ENCODE measurements around the gene BCAS3.

Gene BCAS3

DNA sequence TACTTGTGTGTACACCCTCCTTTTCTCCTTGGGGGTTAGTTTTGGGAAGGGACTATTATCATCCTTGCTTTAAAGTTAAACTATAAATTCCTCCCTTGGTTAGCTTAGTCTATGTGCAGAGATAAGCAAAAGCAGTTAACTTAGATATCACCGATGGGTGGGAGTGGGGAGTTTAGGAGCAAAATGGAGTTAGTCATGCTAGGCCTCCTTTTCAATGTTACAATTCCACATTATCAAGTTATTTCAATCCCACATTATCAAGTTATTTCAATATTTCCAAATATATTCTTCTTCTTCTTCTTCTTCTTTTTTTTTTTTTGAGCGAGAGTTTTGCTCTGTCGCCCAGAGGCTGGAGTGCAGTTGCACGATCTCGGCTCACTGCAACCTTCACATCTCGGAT lies 1.7 kb upstream of the BCAS3 start:
- no peak overlapping the region for H3K4me2 ChIP-seq (ENCODE audit: low read length)
- no peaks in the 10 kb centered on the region for H3K27me3 ChIP-seq (ENCODE audit: insufficient read depth, low read length)
- H3K79me2 ChIP-seq (ENCODE audit: insufficient read depth, low read length) = no peaks in the 10 kb centered on the region
- H3F3A ChIP-seq (ENCODE audit: insufficient read depth, low read length) = no peaks in the 10 kb centered on the region
- H2AFZ ChIP-seq (ENCODE audit: low read length) = no peak overlapping the region
- no peaks in the 10 kb centered on the region; the same call in 1 of the 2 replicates for H3K36me3 ChIP-seq (ENCODE audit: insufficient read depth, low read length)
- H3K4me3 ChIP-seq (ENCODE audit: low read depth, low read length, poor library complexity, severe bottlenecking) = no peak overlapping the region
- no peaks in the 10 kb centered on the region for H3K9me2 ChIP-seq (ENCODE audit: low read depth, low read length)
- H3K9me3 ChIP-seq (ENCODE audit: low read length) = no peaks in the 10 kb centered on the region
- H3K27ac ChIP-seq (ENCODE audit: low read depth, low read length, poor library complexity, severe bottlenecking) = no peak overlapping the region
- no peaks in the 10 kb centered on the region for H4K20me1 ChIP-seq (ENCODE audit: insufficient read depth, low read length)
- H3K4me1 ChIP-seq (ENCODE audit: insufficient read depth, low read length, severe bottlenecking) = peaks cover 16% of the 10 kb centered on the region
- TF ChIP-seq EZH2 (IDR thresholded peaks at IDR 0.05; ENCODE audit: borderline replicate concordance, low read length) = no peak
- TF ChIP-seq, protein P1, sequence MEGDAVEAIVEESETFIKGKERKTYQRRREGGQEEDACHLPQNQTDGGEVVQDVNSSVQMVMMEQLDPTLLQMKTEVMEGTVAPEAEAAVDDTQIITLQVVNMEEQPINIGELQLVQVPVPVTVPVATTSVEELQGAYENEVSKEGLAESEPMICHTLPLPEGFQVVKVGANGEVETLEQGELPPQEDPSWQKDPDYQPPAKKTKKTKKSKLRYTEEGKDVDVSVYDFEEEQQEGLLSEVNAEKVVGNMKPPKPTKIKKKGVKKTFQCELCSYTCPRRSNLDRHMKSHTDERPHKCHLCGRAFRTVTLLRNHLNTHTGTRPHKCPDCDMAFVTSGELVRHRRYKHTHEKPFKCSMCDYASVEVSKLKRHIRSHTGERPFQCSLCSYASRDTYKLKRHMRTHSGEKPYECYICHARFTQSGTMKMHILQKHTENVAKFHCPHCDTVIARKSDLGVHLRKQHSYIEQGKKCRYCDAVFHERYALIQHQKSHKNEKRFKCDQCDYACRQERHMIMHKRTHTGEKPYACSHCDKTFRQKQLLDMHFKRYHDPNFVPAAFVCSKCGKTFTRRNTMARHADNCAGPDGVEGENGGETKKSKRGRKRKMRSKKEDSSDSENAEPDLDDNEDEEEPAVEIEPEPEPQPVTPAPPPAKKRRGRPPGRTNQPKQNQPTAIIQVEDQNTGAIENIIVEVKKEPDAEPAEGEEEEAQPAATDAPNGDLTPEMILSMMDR (IDR thresholded peaks at IDR 0.05; ENCODE audit: low read length) = no peak
- H3K9ac ChIP-seq (ENCODE audit: low read length) = no peak overlapping the region

DNA sequence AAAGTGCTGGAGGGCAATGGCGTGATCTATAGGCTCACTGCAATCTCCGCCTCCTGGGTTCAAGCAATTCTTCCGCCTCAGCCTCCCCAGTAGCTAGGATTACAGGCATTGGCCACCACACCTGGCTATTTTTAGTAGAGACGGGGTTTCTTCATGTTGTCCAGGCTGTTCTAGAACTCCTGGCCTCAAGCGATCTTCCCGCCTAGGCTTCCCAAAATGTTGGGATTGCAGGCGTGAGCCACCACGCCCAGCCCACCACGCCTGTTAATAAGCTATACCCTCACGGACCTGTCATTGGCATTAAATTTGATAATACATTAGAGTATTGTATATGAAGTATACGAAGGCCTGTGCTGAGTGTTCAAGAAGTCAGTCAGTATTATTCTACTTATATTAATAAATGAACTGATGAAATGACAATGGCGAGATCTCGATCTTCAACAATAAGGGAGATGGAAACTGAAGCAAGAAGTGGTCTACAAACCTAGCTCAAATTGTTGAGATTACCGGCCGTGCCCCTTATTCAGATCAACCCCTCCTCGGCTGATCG lies 818 bp upstream of the BCAS3 start:
- Histone ChIP-seq H4K20me1 (ENCODE audit: insufficient read depth, low read length) (no peaks in the 10 kb centered on the region), H3K4me2 (ENCODE audit: low read length) (peak overlapping the region; percentile 74), H3K36me3 (ENCODE audit: insufficient read depth, low read length) (no peaks in the 10 kb centered on the region; the same call in 1 of the 2 replicates), H3K4me3 (ENCODE audit: low read depth, low read length, poor library complexity, severe bottlenecking) (peak overlapping the region; percentile 77), H3K27ac (ENCODE audit: low read depth, low read length, poor library complexity, severe bottlenecking) (peak overlapping the region; percentile 13), H3F3A (ENCODE audit: insufficient read depth, low read length) (no peaks in the 10 kb centered on the region), H3K9me2 (ENCODE audit: low read depth, low read length) (no peaks in the 10 kb centered on the region), H3K4me1 (ENCODE audit: insufficient read depth, low read length, severe bottlenecking) (peaks cover 16% of the 10 kb centered on the region), H3K27me3 (ENCODE audit: insufficient read depth, low read length) (no peaks in the 10 kb centered on the region), H3K9me3 (ENCODE audit: low read length) (no peaks in the 10 kb centered on the region), H3K9ac (ENCODE audit: low read length) (peak overlapping the region; percentile 75), H2AFZ (ENCODE audit: low read length) (peak overlapping the region; percentile 66), H3K79me2 (ENCODE audit: insufficient read depth, low read length) (no peaks in the 10 kb centered on the region)
- TF ChIP-seq, protein P1 (IDR thresholded peaks at IDR 0.05; ENCODE audit: low read length) = no peak
- no peak for TF ChIP-seq EZH2 (IDR thresholded peaks at IDR 0.05; ENCODE audit: borderline replicate concordance, low read length)

DNA sequence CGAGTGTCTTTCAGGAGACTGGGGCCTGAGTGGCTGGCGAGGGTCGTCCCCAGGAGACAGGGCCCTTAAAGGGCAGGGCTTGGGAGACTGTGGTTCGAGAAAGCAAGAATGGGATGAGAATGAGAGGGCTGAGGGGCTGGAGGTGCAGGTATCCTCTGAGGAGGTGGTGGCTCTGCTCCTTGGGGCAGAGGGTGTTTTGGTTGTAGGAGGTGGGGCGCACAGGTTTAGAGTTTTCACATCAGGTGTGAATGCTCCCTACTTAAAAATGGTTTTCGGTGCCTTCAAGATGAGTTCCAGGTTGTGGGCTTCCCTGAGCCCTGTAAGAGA lies 430 bp downstream of the BCAS3 start:
- Histone ChIP-seq H3K27me3 (ENCODE audit: insufficient read depth, low read length) (no peaks in the 10 kb centered on the region), H3K9me3 (ENCODE audit: low read length) (no peaks in the 10 kb centered on the region), H3K4me2 (ENCODE audit: low read length) (peak overlapping the region; percentile 74), H2AFZ (ENCODE audit: low read length) (peak overlapping the region; percentile 36; the same call in 1 of the 2 replicates), H3K9me2 (ENCODE audit: low read depth, low read length) (no peaks in the 10 kb centered on the region), H3F3A (ENCODE audit: insufficient read depth, low read length) (no peaks in the 10 kb centered on the region), H3K4me1 (ENCODE audit: insufficient read depth, low read length, severe bottlenecking) (peaks cover 16% of the 10 kb centered on the region), H4K20me1 (ENCODE audit: insufficient read depth, low read length) (no peaks in the 10 kb centered on the region), H3K79me2 (ENCODE audit: insufficient read depth, low read length) (no peaks in the 10 kb centered on the region), H3K36me3 (ENCODE audit: insufficient read depth, low read length) (no peaks in the 10 kb centered on the region; the same call in 1 of the 2 replicates), H3K27ac (ENCODE audit: low read depth, low read length, poor library complexity, severe bottlenecking) (no peak overlapping the region), H3K9ac (ENCODE audit: low read length) (peak overlapping the region; percentile 75), H3K4me3 (ENCODE audit: low read depth, low read length, poor library complexity, severe bottlenecking) (peak overlapping the region; percentile 77)
- no peak for TF ChIP-seq EZH2 (IDR thresholded peaks at IDR 0.05; ENCODE audit: borderline replicate concordance, low read length)
- TF ChIP-seq, protein P1 (IDR thresholded peaks at IDR 0.05; ENCODE audit: low read length) = no peak

Data from OCI-LY1 (cell line).